ENCODE data around the gene SV2B.
A peak's percentile ranks its signal among the peaks of the same experiment; 100 is the strongest.

Gene SV2B

GRCh38 chr15:91257746-91258414 lies 157.8 kb downstream of the SV2B start:
- no peak for TF ChIP-seq CTCF (IDR thresholded peaks at IDR 0.05; ENCODE audit: insufficient read depth, low read depth, low read length, missing control alignments)
- DNase-seq (ENCODE audit: low read depth), result no peak
- no peak overlapping the region for H3K4me3 ChIP-seq (ENCODE audit: low read length)

GRCh38 chr15:91258415-91258759 lies 158.3 kb downstream of the SV2B start:
- no peak overlapping the region for H3K4me3 ChIP-seq (ENCODE audit: low read length)
- no peak for DNase-seq (ENCODE audit: low read depth)
- no peak for TF ChIP-seq CTCF (IDR thresholded peaks at IDR 0.05; ENCODE audit: insufficient read depth, low read depth, low read length, missing control alignments)

GRCh38 chr15:91259077-91259476 lies 159.0 kb downstream of the SV2B start:
- no peak for TF ChIP-seq CTCF (IDR thresholded peaks at IDR 0.05; ENCODE audit: insufficient read depth, low read depth, low read length, missing control alignments)
- H3K4me3 ChIP-seq (ENCODE audit: low read length), result no peak overlapping the region
- no peak for DNase-seq (ENCODE audit: low read depth)

- TF ChIP-seq CTCF (IDR thresholded peaks at IDR 0.05; ENCODE audit: insufficient read depth, low read depth, low read length, missing control alignments), result no peak
- no peak for DNase-seq (ENCODE audit: low read depth)
Observed at GRCh38 chr15:91261345-91261744, 161.3 kb downstream of the SV2B start.

GRCh38 chr15:91263632-91264531 lies 163.8 kb downstream of the SV2B start:
- no peak overlapping the region for H3K4me3 ChIP-seq (ENCODE audit: low read length)
- DNase-seq (ENCODE audit: low read depth), result peak; percentile 49
- no peak for TF ChIP-seq CTCF (IDR thresholded peaks at IDR 0.05; ENCODE audit: insufficient read depth, low read depth, low read length, missing control alignments)

More at GRCh38 chr15:91261345-91261744, 161.3 kb downstream of the SV2B start:
- no peak overlapping the region for H3K4me3 ChIP-seq (ENCODE audit: low read length)

- TF ChIP-seq CTCF (IDR thresholded peaks at IDR 0.05; ENCODE audit: insufficient read depth, low read depth, low read length, missing control alignments), result no peak
- H3K4me3 ChIP-seq (ENCODE audit: low read length), result no peak overlapping the region
- no peak for DNase-seq (ENCODE audit: low read depth)
Observed at GRCh38 chr15:91264651-91265351, 164.7 kb downstream of the SV2B start.

Data from epithelial cell of esophagus (primary cell).